ENCODE data around the gene ASCL2. TPM values are rescaled to one million over a fixed set of nuclear protein-coding genes. Genes with fewer than 3 reads are reported as not detected.

Gene ASCL2
- total RNA-seq, 4 donors from 2014 or later = 2.3 to 14.7 (median 3.0) TPM; not detected in 1

DNA sequence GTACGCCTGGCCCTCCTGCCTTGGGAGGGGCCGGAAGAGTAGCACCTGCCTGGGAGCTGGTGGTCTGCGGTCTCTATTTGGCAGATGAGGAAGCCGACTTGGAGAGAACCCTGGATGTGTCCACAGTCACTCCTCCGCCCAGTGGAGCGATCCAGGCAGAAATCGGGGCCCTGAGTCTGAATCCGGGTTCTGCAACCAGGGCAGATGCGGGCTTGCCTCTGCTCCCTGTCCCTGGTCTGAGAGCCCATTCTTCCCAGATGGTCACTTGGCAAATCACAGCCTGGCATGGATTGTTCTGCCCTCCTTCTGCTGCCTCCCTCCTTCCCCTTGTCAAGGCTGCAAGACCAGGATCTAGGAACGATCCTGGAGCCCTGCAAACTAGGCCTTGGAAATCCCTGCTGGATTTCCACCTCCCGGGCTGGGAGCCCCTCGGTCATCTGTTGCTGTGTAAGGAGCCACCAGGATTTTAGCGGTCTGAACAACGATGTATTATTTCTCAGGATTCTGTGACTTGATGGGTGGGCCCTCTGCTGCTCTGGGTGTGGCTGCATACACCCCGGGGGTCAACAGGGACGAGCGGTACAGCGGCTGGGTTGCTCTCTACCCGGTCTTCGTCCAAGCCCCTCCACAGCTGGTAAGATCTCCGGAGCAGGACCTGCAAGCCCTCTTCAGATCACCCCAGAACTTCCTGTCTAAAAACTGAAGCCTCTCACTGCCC is 2.0 kb upstream of the ASCL2 start:
- H3K9me3 ChIP-seq = no peaks in the 10 kb centered on the region
- H3K36me3 ChIP-seq = no peaks in the 10 kb centered on the region
- intact Hi-C loops (cut with DNase I; ENCODE audit: low total_unique reads) = no loop called here
- 84 to 92% methylated on average over 11 to 21 of the region's 21 CpGs for WGBS, 2 donors (ENCODE audit: low coverage in 1 of 2)
- no peak for DNase-seq
- TF ChIP-seq POLR2A (IDR thresholded peaks at IDR 0.05) (no peak), EP300 (IDR thresholded peaks at IDR 0.05; ENCODE audit: low read depth) (no peak)
- TF ChIP-seq, protein P1, sequence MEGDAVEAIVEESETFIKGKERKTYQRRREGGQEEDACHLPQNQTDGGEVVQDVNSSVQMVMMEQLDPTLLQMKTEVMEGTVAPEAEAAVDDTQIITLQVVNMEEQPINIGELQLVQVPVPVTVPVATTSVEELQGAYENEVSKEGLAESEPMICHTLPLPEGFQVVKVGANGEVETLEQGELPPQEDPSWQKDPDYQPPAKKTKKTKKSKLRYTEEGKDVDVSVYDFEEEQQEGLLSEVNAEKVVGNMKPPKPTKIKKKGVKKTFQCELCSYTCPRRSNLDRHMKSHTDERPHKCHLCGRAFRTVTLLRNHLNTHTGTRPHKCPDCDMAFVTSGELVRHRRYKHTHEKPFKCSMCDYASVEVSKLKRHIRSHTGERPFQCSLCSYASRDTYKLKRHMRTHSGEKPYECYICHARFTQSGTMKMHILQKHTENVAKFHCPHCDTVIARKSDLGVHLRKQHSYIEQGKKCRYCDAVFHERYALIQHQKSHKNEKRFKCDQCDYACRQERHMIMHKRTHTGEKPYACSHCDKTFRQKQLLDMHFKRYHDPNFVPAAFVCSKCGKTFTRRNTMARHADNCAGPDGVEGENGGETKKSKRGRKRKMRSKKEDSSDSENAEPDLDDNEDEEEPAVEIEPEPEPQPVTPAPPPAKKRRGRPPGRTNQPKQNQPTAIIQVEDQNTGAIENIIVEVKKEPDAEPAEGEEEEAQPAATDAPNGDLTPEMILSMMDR (IDR thresholded peaks at IDR 0.05) = no peak
- H3K4me3 ChIP-seq = no peak overlapping the region
- no peak overlapping the region for H3K27ac ChIP-seq
- H3K4me1 ChIP-seq = peaks cover 0 to 30% (median 26%) of the 10 kb centered on the region in 4 donors
- H3K27me3 ChIP-seq = peaks cover 51% of the 10 kb centered on the region
- in situ Hi-C loops (cut with MboI; ENCODE audit: low pct_ligation_motif_present in 1 of 4, low pct_unique_long_range_greater_than_20kb in 1 of 4, low sequenced_read_pairs in 3 of 4) = no loop called here

DNA sequence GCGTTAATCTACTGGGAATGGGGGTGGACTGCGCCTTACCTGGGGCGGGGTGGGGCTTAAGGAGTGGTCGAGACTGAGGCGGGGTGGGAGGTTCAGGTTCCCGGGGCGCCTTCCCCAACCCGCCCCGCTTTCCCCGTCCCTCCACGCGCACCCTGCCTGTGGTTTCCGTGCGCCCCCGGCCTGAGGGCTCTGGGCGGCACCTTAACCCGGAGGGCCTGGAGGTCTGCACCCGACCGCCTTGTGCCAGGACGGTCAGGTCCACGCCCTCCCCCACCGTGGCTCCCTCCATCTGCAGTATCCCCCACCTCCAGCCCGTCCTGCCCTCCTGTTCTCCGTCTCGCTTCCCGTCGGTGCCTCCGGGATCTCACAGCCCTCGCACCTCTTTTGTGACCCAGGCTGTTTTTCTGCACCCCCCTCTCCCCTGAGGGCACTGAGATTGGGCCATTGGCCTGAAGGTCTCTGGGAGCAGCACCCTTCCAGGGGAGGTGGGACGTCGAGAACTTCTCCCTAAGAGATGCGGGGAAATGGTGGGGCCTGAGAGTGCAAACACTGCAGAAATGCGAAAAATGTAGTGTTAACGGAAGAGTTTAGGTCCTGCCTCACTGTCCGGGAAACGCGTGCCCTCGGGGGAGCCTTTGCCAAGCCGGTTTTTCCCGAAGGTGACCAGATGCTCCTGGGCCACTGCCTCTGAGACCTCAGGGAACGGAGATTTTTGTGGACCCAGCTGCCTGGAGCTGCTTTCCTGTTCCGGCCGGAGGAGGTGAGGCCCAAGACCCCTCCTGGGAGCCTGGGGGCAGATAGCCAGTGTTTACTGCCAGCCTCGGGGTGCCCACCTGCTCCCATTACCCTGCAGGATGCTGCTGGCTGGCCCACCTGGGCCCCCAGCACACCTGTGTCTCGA is 1.2 kb upstream of the ASCL2 start:
- WGBS, 2 donors (ENCODE audit: low coverage in 1 of 2) = 42 to 56% methylated on average over 15 to 43 of the region's 45 CpGs
- no peak for DNase-seq
- in situ Hi-C loops (cut with MboI; ENCODE audit: low pct_ligation_motif_present in 1 of 4, low pct_unique_long_range_greater_than_20kb in 1 of 4, low sequenced_read_pairs in 3 of 4) (no loop called here), intact Hi-C loops (cut with DNase I; ENCODE audit: low total_unique reads) (no loop called here)
- H3K27me3 ChIP-seq = peaks cover 51% of the 10 kb centered on the region
- H3K4me1 ChIP-seq = peaks cover 0 to 30% (median 26%) of the 10 kb centered on the region in 4 donors
- no peak overlapping the region for H3K27ac ChIP-seq
- H3K36me3 ChIP-seq = no peaks in the 10 kb centered on the region
- H3K9me3 ChIP-seq = no peaks in the 10 kb centered on the region
- TF ChIP-seq POLR2A (IDR thresholded peaks at IDR 0.05) (no peak), EP300 (IDR thresholded peaks at IDR 0.05; ENCODE audit: low read depth) (no peak), POLR2AphosphoS5 (IDR thresholded peaks at IDR 0.05) (no peak)
- TF ChIP-seq, protein P1 (IDR thresholded peaks at IDR 0.05) = no peak
- peak overlapping the region in 1 of 4 donors; percentile 51 for H3K4me3 ChIP-seq

DNA sequence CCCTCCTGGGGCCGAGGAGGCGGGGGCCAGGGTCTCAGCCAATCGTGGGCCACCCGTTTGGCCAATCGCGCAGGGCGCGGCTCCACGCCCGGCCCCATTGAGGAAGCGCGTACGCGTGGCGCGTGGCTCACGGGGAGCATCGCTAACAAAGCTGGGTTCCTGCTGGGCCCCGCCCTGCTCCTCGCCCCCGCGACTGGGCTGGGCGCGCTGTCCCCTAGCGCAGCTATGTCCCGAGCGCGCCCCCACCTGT is 614 bp upstream of the ASCL2 start:
- Histone ChIP-seq H3K9me3 (no peaks in the 10 kb centered on the region), H3K27ac (no peak overlapping the region), H3K27me3 (peaks cover 51% of the 10 kb centered on the region), H3K36me3 (no peaks in the 10 kb centered on the region), H3K4me1 (peaks cover 0 to 30% (median 26%) of the 10 kb centered on the region in 4 donors), H3K4me3 (peak overlapping the region in 2 of 4 donors; percentile 44 to 51)
- 0% methylated on average over 2 of the region's 28 CpGs; no CpG with 5 or more reads in 1 of the 2 donors for WGBS, 2 donors (ENCODE audit: low coverage in 1 of 2)
- TF ChIP-seq EP300 (IDR thresholded peaks at IDR 0.05; ENCODE audit: low read depth) (no peak), POLR2A (IDR thresholded peaks at IDR 0.05) (no peak), POLR2AphosphoS5 (IDR thresholded peaks at IDR 0.05) (no peak)
- TF ChIP-seq, protein P1 (IDR thresholded peaks at IDR 0.05) = no peak
- DNase-seq = peak; percentile 41
- in situ Hi-C loops (cut with MboI; ENCODE audit: low pct_ligation_motif_present in 1 of 4, low pct_unique_long_range_greater_than_20kb in 1 of 4, low sequenced_read_pairs in 3 of 4) (no loop called here), intact Hi-C loops (cut with DNase I; ENCODE audit: low total_unique reads) (no loop called here)

DNA sequence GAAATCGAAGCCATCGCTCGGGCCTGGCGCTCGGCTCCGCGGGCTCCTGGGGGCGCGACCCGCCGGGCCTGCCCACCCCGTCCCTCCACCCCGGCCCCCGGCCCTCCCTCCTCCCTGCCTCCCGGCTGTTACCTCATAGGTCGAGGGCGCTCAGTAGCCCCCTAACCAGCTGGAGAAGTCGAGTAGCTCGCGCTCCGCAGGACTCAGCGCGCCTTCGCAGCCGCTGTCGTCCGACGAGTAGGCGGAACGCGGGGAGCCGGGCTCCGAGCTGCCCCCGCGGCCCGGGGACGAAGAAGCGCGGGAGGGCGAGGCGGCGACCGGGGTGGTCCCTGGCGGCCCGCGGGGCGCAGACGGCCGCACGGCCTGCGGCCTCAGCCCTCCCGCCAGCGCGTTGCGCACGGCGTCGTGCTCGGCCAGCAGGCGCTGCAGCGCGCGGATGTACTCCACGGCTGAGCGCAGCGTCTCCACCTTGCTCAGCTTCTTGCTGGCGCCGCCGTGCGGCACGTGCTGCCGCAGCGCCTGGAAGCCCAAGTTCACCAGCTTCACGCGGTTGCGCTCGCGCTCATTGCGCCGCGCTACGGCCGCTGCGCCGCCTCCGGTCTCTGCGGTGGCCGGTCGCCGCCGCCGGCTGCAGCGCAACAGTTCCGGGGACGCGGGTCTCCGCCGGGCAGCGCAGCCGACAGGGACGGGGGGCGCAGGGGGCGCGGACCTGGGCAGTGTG is 627 bp downstream of the ASCL2 start:
- in situ Hi-C loops (cut with MboI; ENCODE audit: low pct_ligation_motif_present in 1 of 4, low pct_unique_long_range_greater_than_20kb in 1 of 4, low sequenced_read_pairs in 3 of 4) = loop anchor here in 1 of 4 donors (10.0 kb wide), 1 partner anchor 65 kb away; no protein-coding TSS in a partner anchor
- Histone ChIP-seq H3K36me3 (no peaks in the 10 kb centered on the region), H3K4me3 (peak overlapping the region; percentile 10 to 51 (median 34)), H3K27me3 (peaks cover 51% of the 10 kb centered on the region), H3K27ac (peak overlapping the region; percentile 57 to 66 (median 62)), H3K4me1 (peaks cover 0 to 30% (median 26%) of the 10 kb centered on the region in 4 donors), H3K9me3 (no peaks in the 10 kb centered on the region)
- intact Hi-C loops (cut with DNase I; ENCODE audit: low total_unique reads) = no loop called here
- WGBS, 2 donors (ENCODE audit: low coverage in 1 of 2) = 0 to 1% methylated on average over 3 to 30 of the region's 104 CpGs
- TF ChIP-seq, protein P1 (IDR thresholded peaks at IDR 0.05) = peak in 2 of 5 experiments; percentile 31 to 32
- TF ChIP-seq POLR2A (IDR thresholded peaks at IDR 0.05) (no peak), POLR2AphosphoS5 (IDR thresholded peaks at IDR 0.05) (no peak)
- peak; percentile 66 for DNase-seq
